HL-60/S4 treated with retinoic acid at 250 ng/mL for 4 days and 3 days (cell line): ENCODE data around the gene CC2D2A.
"Not testable (repeated sequence)": the region's sequence is repeated elsewhere in the genome, so short reads cannot be mapped to it uniquely, and the experiment has no call there.

Source experiments
- in situ Hi-C: fragments of 300-500 bp; cut with MboI; formaldehyde crosslinking; loops from 2 replicates; pipeline ENCODE4 v1.7.0; 2022; ENCODE audit warnings: low sequenced_read_pairs

The CC2D2A gene

GRCh38 chr4:15510961-15511360 is 41.3 kb downstream of the CC2D2A start:
- in situ Hi-C loops = no loop called here

DNA sequence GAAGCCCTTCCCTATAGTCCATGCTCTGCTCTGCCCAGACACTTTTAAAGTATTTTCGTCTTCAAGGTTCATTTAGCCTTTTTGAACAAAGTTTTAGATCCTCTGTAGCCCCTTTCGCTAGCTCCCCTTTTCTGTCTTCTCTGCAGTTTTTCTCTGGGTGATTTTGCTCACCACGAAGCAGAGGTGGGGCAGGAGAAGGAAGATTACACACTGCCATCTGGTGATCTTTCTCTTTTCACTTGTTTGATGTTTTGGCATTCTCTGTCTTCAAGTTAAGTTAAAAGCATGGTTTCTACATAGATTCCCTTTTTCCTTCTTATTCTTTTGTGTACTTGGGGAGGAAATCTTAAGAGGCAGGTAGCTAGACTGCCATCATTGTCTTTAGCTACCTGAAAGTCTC is 43.9 kb downstream of the CC2D2A start:
- in situ Hi-C loops = no loop called here

GRCh38 chr4:15515106-15515505 is 45.4 kb downstream of the CC2D2A start:
- in situ Hi-C loops = no loop called here

- in situ Hi-C loops = no loop called here
Measured at GRCh38 chr4:15516494-15516893, 46.8 kb downstream of the CC2D2A start.

DNA sequence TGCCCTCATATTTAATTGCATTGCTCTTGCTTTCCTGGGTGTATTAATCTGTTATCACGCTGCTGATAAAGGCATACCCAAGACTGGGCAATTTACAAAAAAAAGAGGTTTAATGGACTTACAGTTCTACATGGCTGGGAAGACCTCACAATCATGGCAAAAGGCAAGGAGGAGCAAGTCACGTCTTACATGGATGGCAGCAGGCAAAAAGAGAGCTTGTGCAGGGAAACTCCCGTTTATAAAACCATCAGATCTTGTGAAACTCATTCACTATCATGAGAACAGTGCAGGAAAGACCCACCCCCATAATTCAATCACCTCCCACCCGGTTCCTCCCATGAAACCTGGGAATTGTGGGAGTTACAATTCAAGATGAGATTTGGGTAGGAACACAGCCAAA is 48.0 kb downstream of the CC2D2A start:
- in situ Hi-C loops = not testable (repeated sequence)

DNA sequence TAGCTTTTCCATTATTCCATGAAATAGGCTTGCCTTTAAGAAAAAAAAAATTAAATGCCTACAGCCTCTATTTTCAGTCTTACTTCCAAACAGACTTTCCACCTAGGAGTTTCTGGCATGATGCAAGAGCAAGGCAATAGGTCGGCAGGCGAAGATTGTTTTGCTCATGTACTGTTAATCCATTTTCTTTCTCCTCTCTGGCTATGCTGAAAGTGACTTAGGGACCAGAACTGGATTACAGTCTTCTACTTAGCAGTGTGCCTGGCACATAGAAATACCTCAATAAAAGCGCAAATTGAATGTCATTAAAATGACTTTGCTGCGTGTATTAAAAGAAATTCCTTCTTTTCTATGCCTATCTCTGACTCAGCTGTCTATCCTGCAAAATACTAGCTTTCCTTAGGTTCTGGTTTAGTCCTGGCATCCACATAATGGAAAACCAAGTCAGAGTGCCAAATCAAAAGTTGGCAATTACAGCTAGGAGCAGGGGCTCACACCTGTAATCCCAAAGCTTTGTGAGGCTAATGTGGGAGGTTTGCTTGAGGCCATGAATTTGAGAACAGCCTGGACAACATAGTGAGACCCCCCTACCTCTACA is 51.9 kb downstream of the CC2D2A start:
- in situ Hi-C loops = no loop called here

GRCh38 chr4:15525080-15525479 is 55.4 kb downstream of the CC2D2A start:
- in situ Hi-C loops = no loop called here

- in situ Hi-C loops = no loop called here
Measured at GRCh38 chr4:15526924-15527592, 57.4 kb downstream of the CC2D2A start.

DNA sequence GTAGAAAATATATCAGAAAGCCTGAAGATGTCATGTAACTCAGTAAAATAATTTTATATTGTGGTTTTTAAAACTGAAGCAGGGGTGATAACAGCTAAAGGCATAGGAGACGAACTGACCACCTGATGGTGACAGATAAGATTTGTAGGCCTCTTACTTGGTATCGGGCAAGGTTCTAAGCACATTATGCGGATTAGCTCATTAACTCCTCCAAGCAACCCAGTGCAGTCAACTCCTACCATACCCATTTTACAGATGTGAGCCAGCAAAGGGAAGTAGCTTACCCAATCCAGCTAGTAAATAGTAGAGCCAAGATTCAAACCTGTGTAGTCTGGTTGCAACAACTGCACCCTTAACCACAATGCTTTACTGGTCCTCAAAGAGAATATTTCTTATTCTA is 62.1 kb downstream of the CC2D2A start:
- in situ Hi-C loops = no loop called here

GRCh38 chr4:15533817-15534216 is 64.1 kb downstream of the CC2D2A start:
- in situ Hi-C loops = no loop called here

GRCh38 chr4:15535599-15535998 is 65.9 kb downstream of the CC2D2A start:
- in situ Hi-C loops = no loop called here

- in situ Hi-C loops = no loop called here
Measured at GRCh38 chr4:15536552-15537499, 67.1 kb downstream of the CC2D2A start.

DNA sequence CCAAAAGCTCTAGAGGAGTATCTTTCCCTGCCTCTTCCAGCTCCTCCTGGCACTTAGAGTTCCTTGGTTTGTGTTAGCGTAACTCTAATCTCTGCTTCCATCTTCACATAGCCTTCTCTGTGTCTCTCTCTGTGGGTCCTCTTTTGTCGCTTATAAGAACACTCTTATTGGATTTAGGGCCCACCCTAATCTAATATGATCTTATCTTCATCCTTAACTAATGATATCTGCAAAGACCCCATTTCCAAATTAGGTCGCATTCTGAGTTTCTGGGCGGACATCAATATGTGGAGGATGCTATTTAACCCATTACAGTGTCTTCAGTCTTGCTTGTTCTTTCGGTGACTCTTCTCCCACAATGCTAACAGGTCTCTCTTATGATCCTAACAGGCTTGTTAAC is 72.3 kb downstream of the CC2D2A start:
- in situ Hi-C loops = no loop called here

DNA sequence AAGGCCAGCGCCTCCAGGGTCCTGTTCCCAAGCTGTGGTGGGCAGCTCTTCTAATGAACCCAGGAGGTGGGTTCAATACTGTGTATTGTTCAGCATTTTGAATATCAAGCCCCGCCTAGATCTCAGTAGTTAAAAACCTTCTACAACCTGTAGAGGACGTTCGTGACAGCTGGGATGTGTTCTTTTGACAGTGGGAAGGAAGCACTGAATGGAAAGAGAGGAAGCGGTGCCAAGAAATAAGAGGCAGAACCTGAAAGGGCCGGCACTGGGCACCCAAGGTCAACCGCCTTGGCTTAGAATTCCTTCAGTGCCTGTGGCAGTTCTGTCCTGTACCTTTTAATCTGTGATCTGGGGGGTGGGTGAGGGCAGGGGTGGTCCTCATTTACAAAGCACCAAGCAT is 73.1 kb downstream of the CC2D2A start:
- in situ Hi-C loops = no loop called here

GRCh38 chr4:15543537-15544247 is 74.0 kb downstream of the CC2D2A start:
- in situ Hi-C loops = no loop called here

DNA sequence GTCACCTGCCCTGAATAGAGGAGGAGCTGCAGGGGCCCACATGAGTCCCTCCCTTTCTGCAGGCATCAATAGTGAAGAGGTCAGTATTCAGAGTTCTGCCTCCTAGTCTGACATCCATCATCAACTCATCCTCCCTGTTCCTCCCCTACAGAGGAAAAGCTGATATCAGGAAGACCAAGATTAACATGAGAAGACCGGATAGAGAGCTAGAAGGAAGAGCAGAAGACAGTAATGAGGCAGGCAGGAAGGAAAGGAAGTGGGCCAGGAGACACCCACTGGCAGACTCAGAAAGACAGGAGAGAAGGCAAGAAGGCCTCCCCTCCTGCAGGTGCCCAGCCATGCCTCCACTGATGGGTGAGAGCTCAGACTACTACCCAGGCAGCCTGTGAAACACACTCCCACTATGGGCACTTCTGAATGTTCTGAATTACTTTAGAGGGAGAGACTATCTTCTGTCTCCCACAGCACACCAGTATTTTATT is 74.6 kb downstream of the CC2D2A start:
- in situ Hi-C loops = no loop called here

- in situ Hi-C loops = no loop called here
Measured at GRCh38 chr4:15545371-15545770, 75.7 kb downstream of the CC2D2A start.

- in situ Hi-C loops = no loop called here
Measured at GRCh38 chr4:15547392-15547791, 77.7 kb downstream of the CC2D2A start.

GRCh38 chr4:15550491-15550890 is 80.8 kb downstream of the CC2D2A start:
- in situ Hi-C loops = no loop called here

- in situ Hi-C loops = no loop called here
Measured at GRCh38 chr4:15551740-15552446, 82.2 kb downstream of the CC2D2A start.
